ENCODE results near the gene RNF44. TPM values are rescaled to one million over a fixed set of nuclear protein-coding genes. Genes with fewer than 3 reads are reported as not detected.
"Not testable (repeated sequence)": the region's sequence is repeated elsewhere in the genome, so short reads cannot be mapped to it uniquely, and the experiment has no call there.

RNF44 gene
- total RNA-seq, 3 donors from 2014 or later = 6.9 to 17.1 (median 15.4) TPM

DNA sequence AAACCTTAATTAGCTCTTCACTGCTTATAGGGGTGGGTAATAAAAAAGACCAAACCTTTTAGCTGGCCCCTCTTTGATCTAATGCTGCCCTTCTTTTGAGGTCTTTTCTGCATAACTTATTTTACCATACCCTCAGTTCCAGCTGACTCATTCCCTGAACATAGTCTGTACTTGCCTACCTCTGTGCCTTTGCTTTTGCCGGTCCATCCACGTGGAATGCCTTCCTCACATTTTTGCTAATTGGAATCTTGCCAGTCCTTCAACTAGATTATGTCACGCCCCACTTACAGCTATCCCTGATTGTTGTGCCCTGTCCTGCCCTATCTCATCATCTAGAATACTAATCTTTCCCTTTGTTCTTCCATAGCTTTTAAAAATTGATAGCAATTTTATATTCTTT lies 44.8 kb downstream of the RNF44 start:
- intact Hi-C loops (cut with DNase I; ENCODE audit: low total_unique reads) = no loop called here
- peaks cover 16% of the 10 kb centered on the region for H3K36me3 ChIP-seq

GRCh38 chr5:176491901-176492300 lies 45.3 kb downstream of the RNF44 start:
- TF ChIP-seq CTCF (IDR thresholded peaks at IDR 0.05) (no peak), POLR2AphosphoS5 (IDR thresholded peaks at IDR 0.05) (no peak), POLR2A (IDR thresholded peaks at IDR 0.05) (no peak)
- peaks cover 16% of the 10 kb centered on the region for H3K36me3 ChIP-seq
- no peaks in the 10 kb centered on the region for H3K9me3 ChIP-seq
- H3K27ac ChIP-seq = no peak overlapping the region
- H3K4me1 ChIP-seq = no peaks in the 10 kb centered on the region
- H3K27me3 ChIP-seq = no peaks in the 10 kb centered on the region
- intact Hi-C loops (cut with DNase I; ENCODE audit: low total_unique reads) = no loop called here
- no peak overlapping the region for H3K4me3 ChIP-seq
- no peak for DNase-seq (ENCODE audit: low spot score in 2 of 2)

More for the DNA sequence above, 44.8 kb downstream of the RNF44 start:
- H3K9me3 ChIP-seq = no peaks in the 10 kb centered on the region
- H3K27ac ChIP-seq = no peak overlapping the region
- TF ChIP-seq POLR2AphosphoS5 (IDR thresholded peaks at IDR 0.05) = no peak
- no peak for TF ChIP-seq POLR2A (IDR thresholded peaks at IDR 0.05)
- TF ChIP-seq CTCF (IDR thresholded peaks at IDR 0.05) = no peak
- no peak for DNase-seq (ENCODE audit: low spot score in 2 of 2)
- no peak overlapping the region for H3K4me3 ChIP-seq
- H3K27me3 ChIP-seq = no peaks in the 10 kb centered on the region
- H3K4me1 ChIP-seq = no peaks in the 10 kb centered on the region

DNA sequence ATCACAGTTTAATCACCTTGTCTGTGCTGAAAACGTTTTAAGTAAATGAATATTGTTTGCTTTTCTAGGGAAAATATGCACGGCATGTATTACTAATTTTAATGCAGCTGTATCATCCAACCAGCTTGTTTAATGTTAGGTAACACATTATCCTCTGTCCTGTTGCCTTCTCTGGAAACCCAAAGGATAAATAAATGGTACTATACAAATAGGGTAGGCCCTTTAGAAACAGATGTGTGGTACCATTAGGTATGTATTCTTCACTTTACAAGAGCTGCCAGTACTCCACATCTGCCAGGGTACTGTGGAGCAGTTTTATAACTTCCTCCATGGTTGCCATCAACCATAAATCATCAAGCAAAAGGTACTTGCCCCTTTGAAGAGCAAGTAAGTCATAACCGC lies 46.1 kb downstream of the RNF44 start:
- TF ChIP-seq POLR2A (IDR thresholded peaks at IDR 0.05) = no peak
- TF ChIP-seq CTCF (IDR thresholded peaks at IDR 0.05) = no peak
- TF ChIP-seq POLR2AphosphoS5 (IDR thresholded peaks at IDR 0.05) = no peak
- Histone ChIP-seq H3K27me3 (no peaks in the 10 kb centered on the region), H3K4me3 (no peak overlapping the region), H3K27ac (no peak overlapping the region), H3K4me1 (no peaks in the 10 kb centered on the region), H3K9me3 (no peaks in the 10 kb centered on the region), H3K36me3 (peaks cover 9% of the 10 kb centered on the region)
- DNase-seq (ENCODE audit: low spot score in 2 of 2) = no peak
- intact Hi-C loops (cut with DNase I; ENCODE audit: low total_unique reads) = no loop called here

- Histone ChIP-seq H3K9me3 (no peaks in the 10 kb centered on the region), H3K27me3 (no peaks in the 10 kb centered on the region), H3K36me3 (peaks cover 9% of the 10 kb centered on the region), H3K4me3 (no peak overlapping the region), H3K4me1 (no peaks in the 10 kb centered on the region), H3K27ac (no peak overlapping the region)
- DNase-seq (ENCODE audit: low spot score in 2 of 2) = no peak
- TF ChIP-seq POLR2A (IDR thresholded peaks at IDR 0.05) (no peak), POLR2AphosphoS5 (IDR thresholded peaks at IDR 0.05) (no peak), CTCF (IDR thresholded peaks at IDR 0.05) (no peak)
- intact Hi-C loops (cut with DNase I; ENCODE audit: low total_unique reads) = no loop called here
Observed at GRCh38 chr5:176490301-176490700, 46.9 kb downstream of the RNF44 start.

- Histone ChIP-seq H3K27me3 (no peaks in the 10 kb centered on the region), H3K4me3 (no peak overlapping the region), H3K9me3 (no peaks in the 10 kb centered on the region), H3K4me1 (no peaks in the 10 kb centered on the region), H3K36me3 (peaks cover 3% of the 10 kb centered on the region), H3K27ac (no peak overlapping the region)
- intact Hi-C loops (cut with DNase I; ENCODE audit: low total_unique reads) = no loop called here
- DNase-seq (ENCODE audit: low spot score in 2 of 2) = no peak
- TF ChIP-seq POLR2AphosphoS5 (IDR thresholded peaks at IDR 0.05) (no peak), CTCF (IDR thresholded peaks at IDR 0.05) (no peak), POLR2A (IDR thresholded peaks at IDR 0.05) (no peak)
Observed at GRCh38 chr5:176489077-176489476, 48.1 kb downstream of the RNF44 start.

- H3K27me3 ChIP-seq; H3K4me1 ChIP-seq; H3K27ac ChIP-seq; H3K4me3 ChIP-seq; H3K9me3 ChIP-seq; DNase-seq (ENCODE audit: low spot score in 2 of 2); intact Hi-C loops (cut with DNase I; ENCODE audit: low total_unique reads); H3K36me3 ChIP-seq: not testable (repeated sequence)
Observed at GRCh38 chr5:176487160-176487559, 50.0 kb downstream of the RNF44 start.
